Suppressor macrophage (primary cell): ENCODE data around the gene TUBGCP5.
A peak's percentile ranks its signal among the peaks of the same experiment; 100 is the strongest.

Experiments used
- DNase-seq, 4 experiments: peaks; one replicate each; pipeline ENCODE4 v3.0.0-alpha.2; 2020 to 2022

The TUBGCP5 gene

DNA sequence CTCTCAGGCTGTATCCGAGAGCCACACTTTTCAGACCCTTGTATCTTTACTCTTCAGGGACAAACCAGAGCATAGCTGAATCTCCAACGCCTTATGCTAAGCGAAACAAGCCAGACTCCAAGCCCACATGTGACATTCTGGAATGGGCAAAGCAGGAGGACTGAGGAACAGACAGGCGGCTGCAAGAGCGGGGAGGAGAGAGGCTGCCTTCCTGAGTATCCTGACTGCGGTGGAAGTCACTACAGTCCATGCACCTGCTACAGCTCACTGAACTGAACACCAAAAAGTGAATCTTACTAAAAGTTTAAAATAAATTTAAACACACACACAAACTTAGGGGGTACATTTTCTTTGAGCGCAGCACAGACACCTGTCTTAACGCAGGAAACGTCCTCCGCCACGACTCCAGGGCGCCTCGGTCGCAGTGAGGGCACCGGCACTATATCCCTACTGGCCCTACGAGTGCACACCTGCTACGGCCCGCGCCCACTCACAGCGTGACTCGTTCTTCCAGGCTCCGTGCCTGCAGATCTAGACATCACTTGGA, 60.6 kb downstream of the TUBGCP5 start:
- peak in 2 of 4 experiments; percentile 40 to 47 for DNase-seq

DNA sequence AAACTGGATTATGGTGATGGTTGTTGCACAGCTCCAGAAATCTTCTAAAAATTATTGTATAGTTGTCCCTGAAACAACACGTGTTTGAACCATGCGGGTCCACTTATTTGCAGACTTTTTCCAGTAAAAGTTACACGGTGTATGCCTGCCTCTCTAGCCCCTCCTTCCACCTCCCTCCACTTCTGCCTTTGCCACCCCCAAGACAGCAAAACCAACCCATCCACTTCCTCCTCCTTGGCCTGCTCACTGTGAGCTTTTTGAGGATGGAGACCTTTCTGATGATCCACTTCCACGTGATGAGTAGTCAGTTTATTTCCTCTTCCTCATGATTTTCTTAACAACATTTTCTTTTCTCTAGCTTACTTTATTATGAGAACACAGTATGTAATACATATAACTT, 64.6 kb downstream of the TUBGCP5 start:
- DNase-seq: peak; percentile 83 to 95 (median 91)

DNA sequence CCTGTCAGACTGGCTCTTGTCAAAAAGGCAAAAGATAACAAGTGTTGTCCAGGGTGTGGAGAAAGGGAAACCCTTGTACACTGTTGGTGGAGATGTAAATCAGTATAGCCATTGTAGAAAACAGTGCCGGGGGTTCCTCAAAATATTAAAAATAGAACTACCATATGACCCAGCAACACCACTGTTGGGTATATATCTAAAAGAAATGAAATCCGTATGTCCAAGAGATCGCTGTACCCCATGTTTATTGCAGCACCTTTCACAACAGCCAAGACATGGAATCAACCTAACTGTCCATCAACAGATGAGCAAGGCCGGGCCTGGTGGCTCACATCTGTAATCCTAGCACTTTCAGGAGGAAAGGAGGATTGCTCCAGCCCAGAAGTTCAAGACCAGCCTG, 65.4 kb downstream of the TUBGCP5 start:
- DNase-seq: peak; percentile 11 to 61 (median 51)

DNA sequence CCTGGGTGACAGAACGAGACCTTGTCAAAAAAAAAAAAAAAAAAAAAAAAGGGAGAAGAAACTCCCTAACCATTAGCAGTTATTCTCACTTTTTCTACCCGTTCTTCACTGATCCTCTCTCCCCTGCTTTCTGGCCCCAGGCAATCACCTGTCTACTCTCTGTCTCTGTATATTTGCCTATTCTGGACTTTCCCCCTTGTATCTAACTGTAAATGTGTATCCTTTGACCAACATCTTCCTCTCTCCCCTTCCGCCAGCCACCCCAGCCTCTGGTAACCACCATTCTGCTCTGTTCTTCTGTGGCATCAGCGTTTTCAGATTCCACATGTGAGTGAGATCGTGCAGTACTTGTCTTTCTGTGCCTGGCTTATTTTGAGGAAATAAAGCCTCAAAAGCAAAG, 66.1 kb downstream of the TUBGCP5 start:
- peak; percentile 68 to 89 (median 81) for DNase-seq

DNA sequence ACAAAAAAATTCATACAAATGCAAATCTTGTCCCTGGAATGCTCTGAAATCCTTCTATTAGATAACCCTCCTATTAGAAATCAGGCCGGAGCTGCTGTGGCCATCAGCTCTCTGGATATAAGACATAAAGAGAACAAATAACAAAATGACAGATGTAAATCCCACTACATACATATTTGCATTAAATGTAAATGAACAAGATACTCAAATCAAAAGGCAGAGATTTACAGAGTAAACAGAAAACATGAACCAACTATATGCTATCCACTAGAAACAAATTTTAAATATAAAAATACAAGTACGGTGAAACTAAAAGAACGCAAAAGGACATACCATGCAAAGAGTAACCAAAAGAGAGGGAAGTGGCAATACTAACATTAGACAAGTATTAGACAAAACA, 69.9 kb downstream of the TUBGCP5 start:
- DNase-seq: no peak

DNA sequence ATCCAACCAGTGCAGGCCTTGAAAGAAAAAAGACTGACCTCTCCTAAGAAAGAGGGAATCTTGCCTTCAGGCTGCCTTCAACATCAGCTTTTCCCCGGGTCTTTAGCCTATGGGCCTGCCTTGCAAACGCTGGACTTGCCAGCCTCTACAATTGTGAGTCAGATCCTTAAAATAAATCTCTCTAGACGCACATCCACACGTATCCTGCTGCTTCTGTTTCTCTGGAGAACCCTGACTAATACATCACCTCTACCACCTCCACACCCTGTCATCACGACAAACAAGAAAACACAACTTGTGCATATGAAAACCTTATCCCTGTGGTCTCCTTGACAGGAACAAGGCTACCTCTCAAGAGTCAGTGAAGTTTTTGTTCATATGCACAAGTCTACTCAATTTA, 71.0 kb downstream of the TUBGCP5 start:
- peak; percentile 58 to 87 (median 72) for DNase-seq

DNA sequence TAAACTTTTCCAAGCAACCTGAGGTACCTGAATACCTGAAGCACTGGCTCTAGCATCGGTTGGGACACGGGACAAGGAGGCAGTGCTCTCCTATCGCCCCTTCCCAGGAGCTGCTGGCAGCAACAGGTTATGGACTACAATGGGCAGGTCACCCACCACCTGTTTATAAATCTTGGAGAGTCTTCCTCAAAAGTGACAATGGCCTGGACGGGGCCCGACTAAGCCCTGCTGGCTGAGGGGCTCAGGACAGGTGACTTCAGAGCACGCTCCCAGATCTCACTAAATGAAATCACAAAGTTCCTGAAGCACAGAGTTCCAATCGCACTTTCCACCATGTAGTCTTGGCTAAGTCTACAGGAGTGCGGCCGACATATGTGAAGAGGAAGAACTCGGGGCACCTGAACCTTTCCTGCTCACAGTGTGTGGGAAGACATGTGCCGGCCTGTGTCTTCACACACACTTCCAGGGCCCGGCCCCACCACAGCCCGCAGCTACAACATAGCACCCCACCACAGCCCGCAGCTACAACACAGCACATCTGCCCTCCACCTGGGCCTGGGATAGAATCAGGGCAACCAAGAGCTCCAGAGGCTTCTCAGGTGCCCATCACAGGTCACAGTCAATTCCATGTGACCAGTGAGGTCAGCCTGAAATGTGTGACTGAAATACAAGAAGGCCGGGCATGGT, 72.1 kb downstream of the TUBGCP5 start:
- no peak for DNase-seq

DNA sequence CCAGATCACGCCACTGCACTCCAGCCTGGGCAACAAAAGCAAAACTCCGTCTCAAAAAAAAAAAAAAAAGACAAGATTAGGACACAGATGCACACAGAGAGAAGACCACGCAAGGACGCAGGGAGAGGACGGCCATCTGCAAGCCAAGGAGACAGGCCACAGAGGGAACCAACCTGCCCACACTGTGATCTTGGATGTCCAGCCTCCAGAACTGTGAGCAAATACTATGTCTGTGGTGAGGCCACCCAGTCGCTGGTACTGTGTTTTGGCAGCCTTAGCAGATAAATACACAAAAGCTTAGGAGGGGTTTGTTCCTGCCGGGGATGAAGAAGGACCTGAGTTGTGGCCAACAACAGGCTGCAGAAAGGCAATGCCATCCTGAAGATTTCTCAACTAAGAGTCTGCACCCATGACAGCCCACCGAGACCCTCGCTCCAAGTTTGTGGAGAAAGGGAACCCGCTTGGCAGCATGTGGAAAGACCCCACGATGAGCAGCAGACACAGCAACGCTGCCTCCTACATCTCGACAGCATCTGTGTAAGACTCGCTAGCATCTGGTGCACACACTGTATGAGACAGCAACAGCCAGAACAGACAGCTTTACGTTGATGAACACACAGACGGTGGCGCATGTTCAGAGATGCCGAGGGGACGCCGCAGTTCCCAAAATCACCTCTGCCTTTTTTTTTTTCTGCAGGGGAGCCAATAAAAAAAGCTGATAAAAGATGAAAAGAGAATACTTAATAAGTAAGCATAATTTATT, 72.9 kb downstream of the TUBGCP5 start:
- DNase-seq: no peak

DNA sequence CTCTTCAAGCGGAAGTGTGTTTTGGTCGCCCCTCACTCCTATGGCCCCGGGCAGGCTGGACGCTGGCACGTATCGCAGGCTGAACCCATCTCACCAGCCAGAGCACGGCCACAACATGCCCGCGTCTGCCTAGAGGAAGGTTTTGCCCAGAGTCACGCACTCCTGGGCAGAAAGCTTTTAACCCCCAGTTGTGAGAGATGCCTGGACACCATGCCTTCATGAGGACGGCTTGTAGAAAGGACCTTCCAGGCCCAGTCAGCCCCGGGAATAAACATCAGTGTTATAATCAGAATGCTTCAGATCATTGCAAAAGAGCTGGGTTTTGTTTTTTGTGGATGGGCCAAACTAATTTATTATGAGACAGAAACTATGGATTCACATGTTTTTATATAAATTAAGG, 75.7 kb downstream of the TUBGCP5 start:
- no peak for DNase-seq

DNA sequence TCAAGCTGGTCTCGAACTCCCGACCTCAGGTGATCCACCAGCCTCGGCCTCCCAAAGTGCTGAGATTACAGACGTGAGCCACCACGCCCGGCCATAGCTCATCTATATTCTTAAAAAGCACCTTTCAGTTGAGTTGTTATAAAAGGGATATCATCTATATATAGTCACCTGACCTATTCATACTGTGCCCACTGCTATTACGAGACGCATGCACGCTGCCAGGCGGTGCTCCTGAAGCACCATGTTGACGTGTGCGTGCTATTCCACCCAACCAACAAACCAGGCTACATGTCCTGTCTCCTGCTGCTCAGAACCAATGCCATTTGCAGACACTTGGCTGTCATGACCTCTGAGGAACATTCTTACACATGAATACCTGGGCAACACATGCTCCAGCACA, 76.8 kb downstream of the TUBGCP5 start:
- DNase-seq: no peak

DNA sequence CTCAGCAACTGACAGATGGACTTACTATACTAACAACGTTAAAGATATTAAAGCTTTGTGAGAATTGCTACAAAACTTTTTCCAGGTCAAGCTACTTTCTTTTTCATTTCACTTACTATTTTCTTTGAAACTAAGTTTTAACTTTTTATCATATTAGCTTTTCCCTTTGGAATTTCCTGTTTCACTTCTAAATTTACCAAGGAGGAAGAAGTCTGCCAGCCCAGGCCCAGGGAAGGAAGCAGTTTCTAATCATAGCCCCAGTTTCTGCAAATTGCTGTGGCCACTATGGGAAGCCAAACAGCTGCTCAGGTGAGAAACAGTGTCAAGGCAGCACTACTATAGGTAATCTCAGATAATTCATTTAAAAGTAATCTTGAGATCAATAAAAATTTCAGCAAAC, 77.6 kb downstream of the TUBGCP5 start:
- DNase-seq: peak; percentile 9 to 58 (median 46)

DNA sequence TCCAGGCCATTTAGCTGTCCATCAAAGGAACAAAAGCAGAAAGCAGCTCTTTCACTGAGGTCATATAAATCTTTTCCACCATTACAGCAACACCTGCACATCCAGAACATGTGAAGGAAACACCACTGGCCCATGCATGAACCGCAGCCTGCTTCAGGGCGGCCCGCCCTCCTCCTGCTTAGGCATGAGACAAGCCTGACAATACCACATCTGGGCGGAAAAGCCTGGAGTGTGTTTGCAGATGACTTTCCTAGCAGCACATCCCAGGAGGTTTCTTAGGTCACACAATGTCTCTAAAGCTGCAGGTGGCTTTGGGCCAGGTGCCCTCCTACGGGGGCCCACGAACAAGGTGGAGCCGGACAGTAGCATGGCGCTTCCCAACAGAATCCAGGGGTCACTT, 78.8 kb downstream of the TUBGCP5 start:
- DNase-seq: no peak

DNA sequence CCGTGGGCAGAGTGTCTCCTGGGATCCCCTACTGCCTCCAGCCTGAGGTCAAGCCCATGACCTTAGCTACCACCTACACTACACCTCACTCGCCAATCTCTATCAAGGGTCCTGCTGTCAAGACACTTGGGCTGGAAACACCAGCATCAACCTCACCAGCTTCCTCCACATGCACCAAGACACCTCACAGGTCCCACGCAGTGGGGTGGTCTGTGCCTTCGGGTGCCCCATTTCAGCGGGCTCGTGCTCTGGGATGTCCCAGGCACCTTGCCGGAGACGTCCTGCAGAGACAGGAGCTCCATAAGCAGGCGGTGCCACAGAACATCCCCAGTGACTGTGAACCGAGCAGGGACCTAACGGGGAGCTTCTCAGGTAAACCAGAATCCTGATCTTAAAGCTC, 79.2 kb downstream of the TUBGCP5 start:
- no peak for DNase-seq

DNA sequence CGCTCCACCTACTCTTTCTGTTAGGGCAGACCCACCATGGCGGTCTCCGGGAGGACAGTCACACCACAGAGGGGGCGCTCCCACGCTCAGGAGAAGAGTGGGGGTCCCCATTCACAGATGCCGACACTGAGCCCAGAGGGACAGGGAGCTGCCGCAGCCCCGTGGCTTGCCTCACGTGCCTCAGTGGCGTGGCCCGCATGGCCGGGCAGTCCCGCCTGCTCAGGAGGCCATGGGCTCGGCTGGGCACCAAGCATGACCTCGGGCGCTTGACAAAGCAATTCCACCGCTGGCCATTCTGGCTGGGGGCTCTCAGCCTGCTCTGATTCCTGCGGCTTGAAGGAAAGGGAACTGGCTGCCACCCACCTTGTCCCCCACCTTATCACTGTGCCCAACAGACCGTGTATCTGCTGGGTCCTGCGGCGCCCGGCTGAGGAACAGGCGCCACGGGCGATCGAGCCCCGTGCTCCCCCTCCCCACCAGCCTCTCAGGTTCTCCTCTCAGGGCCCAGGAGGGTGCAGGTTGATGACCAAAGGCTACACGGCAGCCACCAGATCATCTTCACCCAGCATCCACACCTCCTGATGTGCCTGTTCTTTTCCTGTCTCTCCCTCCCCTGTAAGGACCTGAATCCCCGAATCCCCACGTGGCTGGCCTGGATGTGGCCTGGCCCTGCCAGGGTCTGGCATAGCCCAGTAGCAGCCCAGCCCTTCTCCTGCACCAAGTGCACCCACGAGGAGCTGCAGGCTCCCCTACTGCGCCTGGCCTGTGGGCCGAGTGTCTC, 79.9 kb downstream of the TUBGCP5 start:
- no peak for DNase-seq

DNA sequence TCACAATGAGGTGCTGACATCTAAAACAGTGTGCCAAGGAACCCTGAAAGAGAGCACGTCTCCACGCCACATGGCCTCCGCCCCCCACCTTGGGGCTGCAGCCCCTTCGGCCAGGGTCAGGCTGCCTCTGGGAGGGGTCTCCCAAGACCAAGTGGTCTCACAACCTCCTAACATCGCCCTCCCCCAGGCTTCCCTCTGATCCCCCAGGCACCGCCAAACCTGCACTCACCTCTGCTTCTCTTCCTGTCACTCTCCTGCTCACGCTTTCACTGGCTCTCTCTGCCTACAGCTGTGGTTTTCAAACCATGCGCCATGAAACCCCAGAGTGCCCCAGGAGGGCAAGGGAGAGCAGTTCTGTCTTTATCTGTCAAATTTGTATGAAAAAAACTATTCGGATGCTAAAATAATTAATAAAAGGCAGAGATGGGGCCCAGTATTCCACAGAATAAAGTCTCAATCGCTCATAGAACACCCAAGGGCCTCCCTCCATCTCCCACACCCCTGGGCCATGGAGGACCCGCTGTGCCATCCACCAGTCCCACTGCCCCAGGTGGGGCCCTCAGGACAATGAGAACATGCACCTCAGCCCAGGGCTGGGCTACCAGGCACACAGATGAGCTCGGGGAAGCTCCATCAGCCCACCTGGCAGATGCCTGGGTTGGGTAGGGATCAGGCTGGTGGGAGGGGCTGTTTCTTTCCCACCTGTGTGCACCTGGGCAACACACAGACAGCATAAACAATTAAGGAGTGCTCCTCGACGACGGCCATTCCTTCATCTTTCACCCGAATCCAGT, 80.7 kb downstream of the TUBGCP5 start:
- no peak for DNase-seq

DNA sequence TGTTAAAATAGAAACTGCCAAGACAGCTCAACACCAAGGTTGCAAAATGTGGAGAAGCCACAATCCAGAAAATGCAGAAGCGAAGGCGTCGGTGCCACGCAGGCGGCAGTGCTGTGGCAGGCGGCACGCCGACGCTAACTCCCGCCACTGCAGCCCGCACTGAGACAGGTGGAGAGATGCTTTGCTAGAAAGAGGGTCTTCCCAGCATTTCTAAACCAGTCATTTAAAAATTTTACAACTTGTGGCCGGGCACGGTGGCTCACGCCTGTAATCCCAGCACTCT, 82.5 kb downstream of the TUBGCP5 start:
- peak; percentile 86 to 95 (median 92) for DNase-seq

DNA sequence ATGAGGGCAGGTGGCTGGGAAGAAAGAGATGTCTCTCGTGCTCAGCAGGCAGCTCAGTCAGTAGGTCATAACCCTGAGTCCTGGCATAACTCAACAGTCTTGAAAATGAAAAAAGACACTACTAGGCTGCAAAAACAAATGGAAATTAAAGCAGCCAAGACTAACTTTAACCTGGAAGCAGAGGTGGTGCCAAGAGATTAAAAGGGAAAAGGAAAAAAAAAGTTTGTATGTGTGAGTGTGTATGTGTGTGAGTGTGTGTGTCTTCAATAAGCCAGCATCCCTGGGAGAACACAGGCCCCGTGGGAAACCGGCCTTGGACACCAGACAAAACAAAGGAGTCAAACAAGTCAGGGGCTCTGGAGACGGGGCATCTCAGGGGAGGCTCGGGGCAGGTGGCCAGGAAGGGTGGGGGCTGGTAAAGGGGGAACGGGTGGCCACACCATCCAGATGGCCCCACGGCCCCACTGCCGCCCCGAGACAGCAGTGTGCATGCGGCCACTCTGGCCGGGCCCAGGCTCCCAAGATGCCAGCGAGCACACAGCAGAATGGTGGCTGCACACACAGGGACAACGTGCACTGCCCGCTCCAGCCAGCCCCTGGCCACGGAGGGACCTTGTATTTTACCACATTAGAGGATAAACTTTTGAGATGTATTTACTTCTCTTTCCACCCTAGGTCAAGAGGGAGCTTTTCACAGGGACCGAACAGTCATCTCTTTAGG, 83.0 kb downstream of the TUBGCP5 start:
- DNase-seq: no peak

DNA sequence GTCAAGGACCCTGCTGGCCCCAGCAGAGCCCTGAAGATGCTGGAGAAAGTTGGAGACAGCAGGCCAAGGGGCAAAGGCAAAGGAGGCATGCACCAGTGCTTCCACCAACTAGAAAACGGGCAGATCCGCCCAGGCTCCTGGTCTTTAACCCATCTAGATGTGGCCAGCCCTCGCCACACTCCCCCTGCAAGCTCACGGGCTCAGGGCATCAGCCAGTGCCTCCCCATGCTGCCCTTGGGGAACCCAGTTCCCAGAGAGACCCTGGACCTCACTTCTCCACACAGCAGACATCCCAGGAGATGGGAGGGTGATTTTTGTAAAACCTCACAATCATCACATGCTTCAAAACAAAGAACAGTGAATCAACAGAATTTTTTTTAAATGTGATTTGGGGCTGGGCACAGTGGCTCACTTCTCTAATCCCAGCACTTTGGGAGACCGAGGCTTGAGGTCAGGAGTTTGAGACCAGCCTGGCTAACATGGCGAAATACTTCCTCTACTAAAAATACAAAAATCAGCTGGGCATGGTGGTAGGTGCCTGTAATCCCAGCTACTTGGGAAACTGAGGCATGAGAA, 83.7 kb downstream of the TUBGCP5 start:
- peak; percentile 54 to 88 (median 73) for DNase-seq

DNA sequence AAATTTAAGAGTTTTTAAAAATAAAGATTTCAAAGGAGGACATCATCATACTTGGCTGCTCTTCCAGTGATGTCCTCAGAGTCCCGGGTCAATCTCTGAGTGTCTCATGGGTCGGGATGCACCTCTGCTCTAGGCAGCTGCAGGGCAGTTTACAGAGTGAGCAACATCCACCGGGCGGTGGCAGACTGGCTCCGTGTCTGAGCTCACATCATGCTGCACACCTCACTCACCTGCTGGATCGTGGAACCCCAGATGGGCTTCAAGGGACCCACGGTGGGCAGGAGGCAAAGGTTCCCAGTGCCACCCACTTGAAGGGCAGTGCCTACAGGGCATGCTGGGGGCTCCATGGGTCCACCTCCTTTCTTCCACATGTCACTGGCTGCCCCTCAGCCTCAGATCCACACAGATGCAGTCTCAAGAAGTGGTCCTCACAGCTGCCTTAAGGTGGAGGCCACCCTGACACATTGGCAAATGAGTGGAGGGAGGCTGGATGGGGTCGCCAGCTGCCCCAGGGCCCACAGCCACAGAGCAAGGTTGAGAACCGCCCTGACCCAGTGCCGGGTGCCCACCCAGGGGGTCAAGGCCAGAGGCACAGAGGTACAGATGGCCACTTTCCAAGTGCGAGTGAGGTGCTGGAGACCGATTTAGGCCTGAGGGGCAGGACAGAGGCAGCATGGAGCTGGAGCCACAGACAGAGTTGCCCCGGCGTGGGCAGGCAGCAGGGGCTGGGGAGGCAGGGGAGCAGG, 84.4 kb downstream of the TUBGCP5 start:
- DNase-seq: no peak

DNA sequence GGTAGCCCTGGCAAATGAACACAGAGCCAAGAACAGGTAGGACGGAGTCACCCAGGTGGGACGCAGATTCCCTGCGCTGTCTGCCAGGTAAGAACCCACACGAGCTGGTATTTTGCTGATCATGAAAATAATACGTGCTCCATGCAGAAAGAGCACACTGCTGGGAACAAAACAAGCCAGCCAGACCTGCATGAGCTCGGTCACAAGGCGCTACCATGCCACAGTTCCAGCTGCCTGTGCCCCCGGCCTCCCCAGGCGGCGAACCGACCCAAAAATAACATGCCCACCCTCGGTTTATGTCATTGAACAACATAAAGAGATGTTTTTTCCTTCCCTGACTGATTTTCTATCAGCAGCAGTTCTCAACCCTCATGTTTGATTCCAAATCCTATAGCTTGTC, 85.0 kb downstream of the TUBGCP5 start:
- no peak for DNase-seq
